IMR-90 (cell line): ENCODE data around the gene MNT. TPM values are rescaled to one million over a fixed set of nuclear protein-coding genes. Genes with fewer than 3 reads are reported as not detected.

Experiments
- ATAC-seq: fragments of 200-7000 bp; cut with Tn5 transposase; 2 replicates; pipeline ENCODE4 v1.9.1; 2020; ENCODE audit warnings: low read depth, mild to moderate bottlenecking, moderate library complexity
- BruUV-seq: library from RNA; stranded (reverse); fragments of 400-500 nt; replicated peaks from 2 replicates; lab custom pipeline; 2021; lab: Mats Ljungman, UMichigan
- CTCF ChIA-PET: fragments of 300-600 bp; formaldehyde crosslinking; extraction: SDS; loops from one replicate; lab custom pipeline; 2021; ENCODE audit warnings: antibody characterized with exemption; lab: Yijun Ruan, JAX
- POLR2A ChIA-PET: fragments of 300-600 bp; sonication (Branson Sonifier 250); formaldehyde crosslinking; loops from one replicate; lab custom pipeline; 2022; ENCODE audit warnings: antibody characterized with exemption; ENCODE audit not compliant: unreplicated experiment; lab: Charles Lee
- DNase-seq: peaks from one replicate; pipeline ENCODE4 v3.0.0; 2013
- H2AFZ ChIP-seq: replicated peaks from 2 replicates; pipeline ENCODE3; 2013; ENCODE audit warnings: low read length, mild to moderate bottlenecking; ENCODE audit not compliant: poor library complexity
- H2AK5ac ChIP-seq: 2 replicates; pipeline ENCODE4 v1.6.1; 2013; ENCODE audit warnings: low read depth, low read length, inconsistent platforms
- H2AK9ac ChIP-seq: replicated peaks from 2 replicates; pipeline ENCODE3; 2013; ENCODE audit warnings: mild to moderate bottlenecking, low read depth, low read length, moderate library complexity; ENCODE audit not compliant: poor library complexity
- H2BK120ac ChIP-seq: 2 replicates; pipeline ENCODE4 v1.6.1; 2013; ENCODE audit warnings: low read depth, low read length, inconsistent platforms
- H2BK15ac ChIP-seq: 3 replicates; pipeline ENCODE4 v1.6.1; 2013; ENCODE audit warnings: low read depth, low read length, inconsistent platforms
- H2BK20ac ChIP-seq: 2 replicates; pipeline ENCODE4 v1.6.1; 2013; ENCODE audit warnings: low read depth, mild to moderate bottlenecking, inconsistent platforms, low read length, moderate library complexity
- H2BK5ac ChIP-seq: 2 replicates; pipeline ENCODE4 v1.6.1; 2013; ENCODE audit warnings: mild to moderate bottlenecking, low read depth, low read length, inconsistent platforms; ENCODE audit not compliant: poor library complexity, severe bottlenecking
- H3K14ac ChIP-seq: replicated peaks from 2 replicates; pipeline ENCODE4 v1.6.1; 2013; ENCODE audit warnings: low read depth, low read length, inconsistent platforms
- H3K18ac ChIP-seq: 2 replicates; pipeline ENCODE4 v1.6.1; 2013; ENCODE audit warnings: low read depth, low read length, control low read depth
- H3K23ac ChIP-seq: 2 replicates; pipeline ENCODE4 v1.6.1; 2013; ENCODE audit warnings: low read depth, low read length, inconsistent platforms
- H3K27ac ChIP-seq: 2 replicates; pipeline ENCODE4 v1.5.1; 2013; ENCODE audit warnings: mild to moderate bottlenecking, control low read depth, low read length; ENCODE audit not compliant: insufficient read depth
- H3K27me3 ChIP-seq: 2 replicates; pipeline ENCODE4 v1.6.1; 2013; ENCODE audit warnings: low read length; ENCODE audit not compliant: control insufficient read depth, insufficient read depth
- H3K36me3 ChIP-seq: 2 replicates; pipeline ENCODE4 v1.6.1; 2013; ENCODE audit warnings: low read length, mixed read lengths; ENCODE audit not compliant: control insufficient read depth, insufficient read depth
- H3K4ac ChIP-seq: 2 replicates; pipeline ENCODE4 v1.6.1; 2013; ENCODE audit warnings: low read depth, low read length, inconsistent platforms
- H3K4me1 ChIP-seq: 2 replicates; pipeline ENCODE4 v1.6.1; 2013; ENCODE audit warnings: low read length, mixed read lengths; ENCODE audit not compliant: control insufficient read depth, insufficient read depth
- H3K4me2 ChIP-seq: 2 replicates; pipeline ENCODE4 v1.6.1; 2013; ENCODE audit warnings: low read depth, mild to moderate bottlenecking, control low read depth, low read length, moderate library complexity
- H3K4me3 ChIP-seq: 2 replicates; pipeline ENCODE4 v1.5.1; 2013; ENCODE audit warnings: low read depth, mild to moderate bottlenecking, control low read depth, low read length, moderate library complexity; ENCODE audit not compliant: insufficient read depth
- H3K56ac ChIP-seq: 2 replicates; pipeline ENCODE4 v1.6.1; 2013; ENCODE audit warnings: low read length, inconsistent platforms; ENCODE audit not compliant: insufficient read depth; ENCODE audit errors: extremely low read depth
- H3K79me1 ChIP-seq, 2 experiments: 2 replicates each; pipeline ENCODE4 v1.6.1; 2013; ENCODE audit warnings: low read length in 2 of 2, inconsistent platforms in 1 of 2, low read depth in 1 of 2
- H3K9ac ChIP-seq: 2 replicates; pipeline ENCODE4 v1.6.1; 2013; ENCODE audit warnings: low read depth, low read length, control low read depth
- H3K9me1 ChIP-seq: 2 replicates; pipeline ENCODE4 v1.6.1; 2013; ENCODE audit warnings: low read length, inconsistent platforms; ENCODE audit not compliant: insufficient read depth
- H3K9me3 ChIP-seq: 2 replicates; pipeline ENCODE4 v1.6.1; 2013; ENCODE audit warnings: low read length; ENCODE audit not compliant: control insufficient read depth, insufficient read depth
- H4K20me1 ChIP-seq: 2 replicates; pipeline ENCODE4 v1.6.1; 2013; ENCODE audit warnings: low read length, inconsistent platforms; ENCODE audit not compliant: insufficient read depth
- H4K5ac ChIP-seq: 2 replicates; pipeline ENCODE4 v1.6.1; 2013; ENCODE audit warnings: mild to moderate bottlenecking, low read depth, low read length, control low read depth
- H4K8ac ChIP-seq, 2 experiments: 2 replicates each; pipeline ENCODE4 v1.6.1; 2013; ENCODE audit warnings: low read depth in 2 of 2, low read length in 2 of 2, control low read depth in 1 of 2, inconsistent platforms in 1 of 2
- H4K91ac ChIP-seq: 2 replicates; pipeline ENCODE4 v1.6.1; 2013; ENCODE audit warnings: low read depth, low read length, inconsistent platforms; ENCODE audit not compliant: insufficient read depth
- BHLHE40 ChIP-seq: fragments of 150-350 bp; IDR thresholded peaks from 2 replicates; pipeline ENCODE4 v1.6.1; 2016; ENCODE audit warnings: mild to moderate bottlenecking, low read depth, low read length
- CEBPB ChIP-seq: IDR thresholded peaks from 2 replicates; pipeline ENCODE4 v1.6.1; 2012; ENCODE audit warnings: low read depth, low read length, improper control_type of control experiment
- FOS ChIP-seq: fragments of 150-350 bp; IDR thresholded peaks from 2 replicates; pipeline ENCODE4 v1.6.1; 2016; ENCODE audit warnings: low read depth, low read length
- MAZ ChIP-seq: IDR thresholded peaks from 2 replicates; pipeline ENCODE4 v1.6.1; 2012; ENCODE audit warnings: low read depth, mild to moderate bottlenecking, low read length, improper control_type of control experiment, moderate library complexity, borderline replicate concordance
- MXI1 ChIP-seq: IDR thresholded peaks from 2 replicates; pipeline ENCODE4 v1.6.1; 2012; ENCODE audit warnings: low read depth, mild to moderate bottlenecking, low read length, moderate library complexity, borderline replicate concordance
- NFE2L2 ChIP-seq: fragments of 150-350 bp; IDR thresholded peaks from 2 replicates; pipeline ENCODE4 v1.6.1; 2016; ENCODE audit warnings: low read depth, mild to moderate bottlenecking, low read length
- POLR2A ChIP-seq: IDR thresholded peaks from 2 replicates; pipeline ENCODE4 v1.6.1; 2012; ENCODE audit warnings: mild to moderate bottlenecking, low read depth, low read length
- RAD21 ChIP-seq: IDR thresholded peaks from 2 replicates; pipeline ENCODE4 v1.6.1; 2012; ENCODE audit warnings: low read length, improper control_type of control experiment
- RCOR1 ChIP-seq: IDR thresholded peaks from 2 replicates; pipeline ENCODE4 v1.6.1; 2012; ENCODE audit warnings: mild to moderate bottlenecking, low read length, improper control_type of control experiment; ENCODE audit not compliant: insufficient replicate concordance
- WGBS, 2 experiments: methylation state at CpG; one replicate each; pipeline versions ENCODE4 v1.1.5 to v1.1.7; 2013; ENCODE audit warnings: missing lambda C conversion rate in 2 of 2; ENCODE audit not compliant: insufficient read length in 1 of 2; ENCODE audit errors: extremely low coverage in 2 of 2; 5-methylcytosine and 5-hydroxymethylcytosine counted together
- dilution Hi-C: fragments of 300-500 bp; cut with HindIII; formaldehyde crosslinking; loops from one replicate; pipeline ENCODE4 v1.14.3; 2018; ENCODE audit warnings: low sequenced_read_pairs; ENCODE audit not compliant: unreplicated experiment
- in situ Hi-C: fragments of 300-500 bp; cut with MboI; formaldehyde crosslinking; loops from 3 replicates; pipeline ENCODE4 v1.14.3; 2019; ENCODE audit warnings: low sequenced_read_pairs, inconsistent platforms, mixed read lengths
- intact Hi-C: fragments of 100-400 bp; cut with micrococcal nuclease; formaldehyde crosslinking; loops from 2 replicates; pipeline ENCODE4 v1.10.0; 2022
- polyA plus RNA-seq, 3 experiments: library from polyadenylated mRNA; depleted of rRNA; stranded (reverse); fragments of >200 nt; gene quantifications; 2 replicates each; pipeline ENCODE4 v1.2.3, GENCODE V29; 2012; ENCODE audit warnings: low replicate concordance in 1 of 3
- total RNA-seq: library from RNA; depleted of rRNA; stranded (reverse); fragments of >200 nt; gene quantifications from 2 replicates; pipeline ENCODE4 v1.2.3, GENCODE V29; 2012
- TF ChIP-seq, protein P1 (sequence below): conservative IDR thresholded peaks from 2 replicates; pipeline ENCODE4 v1.5.1; 2012; ENCODE audit warnings: mild to moderate bottlenecking, low read depth, low read length, improper control_type of control experiment

Gene MNT
- total and polyA plus RNA-seq, 2 of the 4 experiments (the other 2 are of a cell fraction): 1.4 to 8.3 TPM

DNA sequence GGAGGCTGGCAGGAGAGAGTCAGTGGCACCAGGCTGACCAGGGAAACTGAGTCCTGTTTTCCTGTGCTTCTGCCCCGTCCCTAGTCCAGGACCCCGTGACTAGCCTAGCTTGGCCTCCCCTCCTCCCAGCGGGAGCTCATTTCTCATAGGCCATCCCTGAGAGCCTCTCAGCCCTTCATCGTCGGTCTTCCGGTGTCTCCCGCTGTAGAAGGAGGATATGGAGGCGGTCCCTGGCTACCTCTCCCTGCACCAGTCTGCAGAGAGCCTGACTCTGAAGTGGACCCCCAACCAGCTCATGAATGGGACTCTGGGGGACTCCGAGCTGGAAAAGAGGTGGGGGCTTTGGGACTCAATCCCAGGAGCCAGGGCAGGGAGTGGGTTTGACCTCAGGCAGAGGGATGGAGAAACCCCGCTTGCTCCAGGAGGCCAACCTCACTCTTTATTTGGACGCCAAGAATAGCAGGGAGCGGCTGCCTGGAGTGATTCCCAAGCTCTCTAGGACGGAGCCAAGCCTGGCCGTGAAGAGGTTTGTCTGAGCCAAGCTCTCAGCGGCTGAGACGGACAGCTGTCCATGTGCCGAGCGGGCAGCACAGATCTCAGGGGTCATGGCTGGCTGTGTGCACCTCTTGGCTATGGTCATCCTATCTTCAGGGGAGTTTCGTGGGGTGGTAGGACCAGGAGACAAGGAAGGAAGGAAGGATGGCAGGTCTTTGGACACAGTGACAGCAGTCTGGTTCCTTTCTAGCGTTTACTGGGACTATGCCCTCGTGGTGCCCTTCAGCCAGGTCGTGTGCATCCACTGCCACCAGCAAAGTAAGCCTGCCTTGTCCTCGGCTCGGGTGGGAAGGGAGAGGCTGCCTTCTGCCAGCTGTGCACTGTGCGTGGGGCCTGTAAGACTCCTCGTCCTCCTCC is 36.8 kb downstream of the MNT start:
- H2BK5ac ChIP-seq: no peak overlapping the region
- no peak overlapping the region for H3K14ac ChIP-seq
- H2BK120ac ChIP-seq: no peak overlapping the region
- BruUV-seq: no TSS peak
- H3K56ac ChIP-seq: no peak overlapping the region
- no peak overlapping the region for H2BK15ac ChIP-seq
- no peak overlapping the region for H4K91ac ChIP-seq
- in situ Hi-C loops: no loop called here
- H3K9ac ChIP-seq: no peak overlapping the region
- DNase-seq (no peak), ATAC-seq (no peak)
- no peak overlapping the region for H4K8ac ChIP-seq
- H3K4me1 ChIP-seq: peaks cover 4% of the 10 kb centered on the region
- H3K23ac ChIP-seq: no peak overlapping the region
- no peak overlapping the region for H3K4me2 ChIP-seq
- 63% methylated on average over 5 of the region's 26 CpGs; no CpG with 5 or more reads in 1 of the 2 experiments for WGBS, 2 experiments
- no peaks in the 10 kb centered on the region for H3K27me3 ChIP-seq
- ChIA-PET POLR2A (interaction anchor here (0.7 kb wide), 1 partner anchor 29 kb away, joined by 3 read pairs; no protein-coding TSS in a partner anchor), CTCF (interaction anchor here (0.6 kb wide), 1 partner anchor 1347 kb away, joined by 3 read pairs; no protein-coding TSS in a partner anchor)
- peaks cover 0 to 8% of the 10 kb centered on the region in 2 experiments; a peak in 1 of 4 replicates for H3K79me1 ChIP-seq
- peaks cover 12% of the 10 kb centered on the region for H3K9me1 ChIP-seq
- no peak overlapping the region for H2BK20ac ChIP-seq
- dilution Hi-C loops: no loop called here
- H3K9me3 ChIP-seq: no peaks in the 10 kb centered on the region
- peaks cover 21% of the 10 kb centered on the region for H4K20me1 ChIP-seq
- H4K5ac ChIP-seq: no peak overlapping the region
- H3K27ac ChIP-seq: no peak overlapping the region
- H3K18ac ChIP-seq: no peak overlapping the region
- no peak overlapping the region for H2AK9ac ChIP-seq
- no peak overlapping the region for H2AK5ac ChIP-seq
- intact Hi-C loops: no loop called here
- H3K36me3 ChIP-seq: peaks cover 44% of the 10 kb centered on the region
- no peak overlapping the region for H3K4me3 ChIP-seq
- H3K4ac ChIP-seq: no peak overlapping the region
- H2AFZ ChIP-seq: no peak overlapping the region
- no peak for TF ChIP-seq NFE2L2
- TF ChIP-seq MXI1: no peak
- TF ChIP-seq POLR2A: no peak
- TF ChIP-seq FOS: no peak
- no peak for TF ChIP-seq RAD21
- no peak for TF ChIP-seq BHLHE40
- no peak for TF ChIP-seq MAZ
- no peak for TF ChIP-seq RCOR1
- no peak for TF ChIP-seq CEBPB
- TF ChIP-seq, protein P1, sequence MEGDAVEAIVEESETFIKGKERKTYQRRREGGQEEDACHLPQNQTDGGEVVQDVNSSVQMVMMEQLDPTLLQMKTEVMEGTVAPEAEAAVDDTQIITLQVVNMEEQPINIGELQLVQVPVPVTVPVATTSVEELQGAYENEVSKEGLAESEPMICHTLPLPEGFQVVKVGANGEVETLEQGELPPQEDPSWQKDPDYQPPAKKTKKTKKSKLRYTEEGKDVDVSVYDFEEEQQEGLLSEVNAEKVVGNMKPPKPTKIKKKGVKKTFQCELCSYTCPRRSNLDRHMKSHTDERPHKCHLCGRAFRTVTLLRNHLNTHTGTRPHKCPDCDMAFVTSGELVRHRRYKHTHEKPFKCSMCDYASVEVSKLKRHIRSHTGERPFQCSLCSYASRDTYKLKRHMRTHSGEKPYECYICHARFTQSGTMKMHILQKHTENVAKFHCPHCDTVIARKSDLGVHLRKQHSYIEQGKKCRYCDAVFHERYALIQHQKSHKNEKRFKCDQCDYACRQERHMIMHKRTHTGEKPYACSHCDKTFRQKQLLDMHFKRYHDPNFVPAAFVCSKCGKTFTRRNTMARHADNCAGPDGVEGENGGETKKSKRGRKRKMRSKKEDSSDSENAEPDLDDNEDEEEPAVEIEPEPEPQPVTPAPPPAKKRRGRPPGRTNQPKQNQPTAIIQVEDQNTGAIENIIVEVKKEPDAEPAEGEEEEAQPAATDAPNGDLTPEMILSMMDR: no peak
